Measurements from ENCODE around the gene SLC4A8. TPM values are rescaled to one million over a fixed set of nuclear protein-coding genes. Genes with fewer than 3 reads are reported as not detected.

The SLC4A8 gene
- total and polyA plus RNA-seq, 2 donors (not counting 3 experiments of a cell fraction or from before 2014, with no cell fraction given): 4.7 to 9.7 TPM

DNA sequence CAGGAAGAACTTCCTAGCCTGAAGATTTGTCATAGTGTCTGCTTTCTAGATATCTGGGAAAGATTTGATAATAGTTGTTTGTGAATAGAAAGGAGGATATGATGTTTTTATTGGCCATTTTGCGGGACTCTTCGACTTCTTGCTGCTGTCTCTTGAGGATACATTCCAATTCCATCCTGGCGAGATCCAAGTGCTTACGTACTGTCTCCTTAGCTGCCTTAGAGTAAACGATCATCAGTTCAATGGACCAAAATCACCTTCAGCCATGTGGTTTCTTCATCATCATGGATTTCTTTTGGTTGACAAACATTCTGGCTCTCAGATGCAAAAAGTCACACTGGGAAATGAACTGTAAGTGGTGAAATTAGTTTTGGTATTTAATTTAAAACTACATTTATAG lies 83.7 kb downstream of the SLC4A8 start:
- Histone ChIP-seq H3K9me3 (replicated peaks; ENCODE audit: control insufficient read depth, insufficient read depth, low read length) (no peaks in the 10 kb centered on the region), H4K20me1 (replicated peaks; ENCODE audit: control insufficient read depth, extremely low read depth, insufficient read depth, low read length) (no peaks in the 10 kb centered on the region), H3K36me3 (ENCODE audit: control insufficient read depth in 2 of 2, extremely low read depth in 1 of 2, insufficient read depth in 2 of 2, low read length in 2 of 2) (no peaks in the 10 kb centered on the region), H2AFZ (ENCODE audit: low read depth, low read length) (no peak overlapping the region), H3K79me2 (ENCODE audit: control insufficient read depth, insufficient read depth, low read length) (no peaks in the 10 kb centered on the region), H3K9me1 (replicated peaks; ENCODE audit: control insufficient read depth, extremely low read depth, insufficient read depth, low read length) (no peaks in the 10 kb centered on the region), H3K4me1 (ENCODE audit: control insufficient read depth, extremely low read depth, insufficient read depth, low read length) (no peaks in the 10 kb centered on the region), H3K27me3 (ENCODE audit: control insufficient read depth in 2 of 2, insufficient read depth in 2 of 2, low read length in 2 of 2) (no peaks in the 10 kb centered on the region), H3K27ac (ENCODE audit: insufficient read depth, low read depth, low read length) (no peak overlapping the region), H3K4me2 (ENCODE audit: insufficient read depth, low read length) (no peak overlapping the region), H3K9ac (replicated peaks; ENCODE audit: extremely low read depth, insufficient read depth, low read length) (no peak overlapping the region), H3K4me3 (replicated peaks in 1 of 3; ENCODE audit: insufficient read depth in 1 of 3, low read depth in 1 of 3, low read length in 3 of 3) (no peak overlapping the region)
- TF ChIP-seq POLR2A (IDR thresholded peaks at IDR 0.05; ENCODE audit: low read depth, low read length) (no peak), FOS (IDR thresholded peaks at IDR 0.05; ENCODE audit: borderline replicate concordance, insufficient read depth, low read length) (no peak), JUN (IDR thresholded peaks at IDR 0.05; ENCODE audit: borderline replicate concordance, insufficient read depth, insufficient read length, low read depth) (no peak), POLR2AphosphoS5 (IDR thresholded peaks at IDR 0.05; ENCODE audit: insufficient read depth, low read depth, low read length) (no peak), EZH2 (IDR thresholded peaks at IDR 0.05; ENCODE audit: borderline replicate concordance, low read depth, low read length, severe bottlenecking) (no peak), GATA2 (IDR thresholded peaks at IDR 0.05; ENCODE audit: insufficient read depth, insufficient read length, low read depth, low read length) (no peak), MYC (IDR thresholded peaks at IDR 0.05; ENCODE audit: low read depth, low read length) (no peak)
- TF ChIP-seq, protein P1, sequence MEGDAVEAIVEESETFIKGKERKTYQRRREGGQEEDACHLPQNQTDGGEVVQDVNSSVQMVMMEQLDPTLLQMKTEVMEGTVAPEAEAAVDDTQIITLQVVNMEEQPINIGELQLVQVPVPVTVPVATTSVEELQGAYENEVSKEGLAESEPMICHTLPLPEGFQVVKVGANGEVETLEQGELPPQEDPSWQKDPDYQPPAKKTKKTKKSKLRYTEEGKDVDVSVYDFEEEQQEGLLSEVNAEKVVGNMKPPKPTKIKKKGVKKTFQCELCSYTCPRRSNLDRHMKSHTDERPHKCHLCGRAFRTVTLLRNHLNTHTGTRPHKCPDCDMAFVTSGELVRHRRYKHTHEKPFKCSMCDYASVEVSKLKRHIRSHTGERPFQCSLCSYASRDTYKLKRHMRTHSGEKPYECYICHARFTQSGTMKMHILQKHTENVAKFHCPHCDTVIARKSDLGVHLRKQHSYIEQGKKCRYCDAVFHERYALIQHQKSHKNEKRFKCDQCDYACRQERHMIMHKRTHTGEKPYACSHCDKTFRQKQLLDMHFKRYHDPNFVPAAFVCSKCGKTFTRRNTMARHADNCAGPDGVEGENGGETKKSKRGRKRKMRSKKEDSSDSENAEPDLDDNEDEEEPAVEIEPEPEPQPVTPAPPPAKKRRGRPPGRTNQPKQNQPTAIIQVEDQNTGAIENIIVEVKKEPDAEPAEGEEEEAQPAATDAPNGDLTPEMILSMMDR (IDR thresholded peaks at IDR 0.05; ENCODE audit: extremely low read depth in 1 of 2, insufficient read depth in 1 of 2, low read depth in 1 of 2, low read length in 2 of 2): no peak
- TF ChIP-seq, protein P2, sequence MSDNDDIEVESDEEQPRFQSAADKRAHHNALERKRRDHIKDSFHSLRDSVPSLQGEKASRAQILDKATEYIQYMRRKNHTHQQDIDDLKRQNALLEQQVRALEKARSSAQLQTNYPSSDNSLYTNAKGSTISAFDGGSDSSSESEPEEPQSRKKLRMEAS (IDR thresholded peaks at IDR 0.05; ENCODE audit: insufficient read depth, insufficient read length): no peak
- intact Hi-C loops (cut with micrococcal nuclease) (no loop called here), dilution Hi-C loops (cut with MboI; ENCODE audit: extremely low pct_ligation_motif_present, low sequenced_read_pairs) (no loop called here)
- BruUV-seq (replicated peaks): no TSS peak
- DNase-seq (ENCODE audit: low read depth, low spot score) (no peak), FAIRE-seq (no peak)
- CTCF ChIA-PET: no interaction called here
- POLR2A ChIA-PET: no interaction called here
